K562 (cell line): ENCODE data around the gene SLC9A1. TPM values are rescaled to one million over a fixed set of nuclear protein-coding genes. Genes with fewer than 3 reads are reported as not detected.

ENCODE experiments used
- CEBPZ ChIP-seq: fragments of 150-350 bp; IDR thresholded peaks from 2 replicates; pipeline ENCODE4 v1.6.1; 2014; ENCODE audit warnings: low read depth, mild to moderate bottlenecking, low read length, borderline replicate concordance
- ELK1 ChIP-seq: sonication (generic); formaldehyde crosslinking; IDR thresholded peaks from 2 replicates; pipeline ENCODE4 v1.8.1; 2022; ENCODE audit warnings: missing genetic modification reagents
- FOXO4 ChIP-seq: fragments of 450-650 bp; formaldehyde crosslinking; IDR thresholded peaks from 2 replicates; pipeline ENCODE4 v1.4.0; 2020; ENCODE audit warnings: mild to moderate bottlenecking, moderate library complexity
- MAZ ChIP-seq, 2 experiments: fragments of 450-650 bp in 1 of 2; sonication (generic) in 1 of 2; formaldehyde crosslinking; IDR thresholded peaks in 1 of 2; conservative IDR thresholded peaks in 1 of 2; 2 replicates each; pipeline versions ENCODE4 v1.4.0 to v1.5.0; 2020; ENCODE audit warnings: mild to moderate bottlenecking in 1 of 2, missing genetic modification reagents in 1 of 2
- MNT ChIP-seq, 2 experiments: fragments of 450-650 bp; conservative IDR thresholded peaks; 2 replicates each; pipeline ENCODE4 v1.6.1; 2017; ENCODE audit warnings: mild to moderate bottlenecking in 2 of 2, moderate library complexity in 2 of 2
- MTA2 ChIP-seq: fragments of 450-650 bp; IDR thresholded peaks from 2 replicates; pipeline ENCODE4 v1.6.1; 2016; ENCODE audit warnings: low read depth
- PHF8 ChIP-seq: fragments of 200-600 bp; sonication (generic); IDR thresholded peaks from 2 replicates; pipeline ENCODE4 v1.6.1; 2012; ENCODE audit warnings: mixed run types, mild to moderate bottlenecking, inconsistent platforms, low read length, moderate library complexity, borderline replicate concordance
- SMARCA5 ChIP-seq: fragments of 450-650 bp; IDR thresholded peaks from 2 replicates; pipeline ENCODE4 v1.6.1; 2016
- TCFL5 ChIP-seq: fragments of 250-450 bp; sonication (Bioruptor Pico); conservative IDR thresholded peaks from 2 replicates; pipeline ENCODE4 v1.6.1; 2021; ENCODE audit warnings: mild to moderate bottlenecking, moderate library complexity, matching md5 sums
- YY1 ChIP-seq, 3 experiments: IDR thresholded peaks; 2 replicates each; pipeline ENCODE4 v1.6.1; 2011; ENCODE audit warnings: low read length in 2 of 3, mild to moderate bottlenecking in 2 of 3, moderate library complexity in 2 of 3, borderline replicate concordance in 1 of 3, control low read depth in 1 of 3, low read depth in 1 of 3; ENCODE audit not compliant: insufficient read depth in 3 of 3, insufficient replicate concordance in 2 of 3, control insufficient read depth in 1 of 3, insufficient read length in 1 of 3; ENCODE audit errors: extremely low read depth in 1 of 3
- ZBTB1 ChIP-seq: sonication (generic); formaldehyde crosslinking; IDR thresholded peaks from 2 replicates; pipeline ENCODE4 v1.8.1; 2023; ENCODE audit warnings: missing genetic modification reagents, low read depth, mild to moderate bottlenecking, borderline replicate concordance
- ZNF280A ChIP-seq: fragments of 450-650 bp; IDR thresholded peaks from 2 replicates; pipeline ENCODE4 v1.6.1; 2018; ENCODE audit warnings: mild to moderate bottlenecking, low read depth; ENCODE audit not compliant: partially characterized antibody
- ZNF707 ChIP-seq: fragments of 250-450 bp; sonication (Bioruptor Pico); conservative IDR thresholded peaks from 2 replicates; pipeline ENCODE4 v1.8.0; 2022; ENCODE audit warnings: inconsistent platforms, mild to moderate bottlenecking, moderate library complexity
- polyA plus RNA-seq, 8 experiments: library from polyadenylated mRNA; depleted of rRNA in 4 of 8; stranded (reverse) in 5 of 8; unstranded in 3 of 8; fragments of >200 nt; fragmentation: Nextera tagmentation in 2 of 8; fragmentation: Illumina TruSeq in 1 of 8; extraction: Ambion mirVana in 2 of 8; extraction: Trizol in 1 of 8; gene quantifications; 2 replicates each; pipeline versions ENCODE4 v1.2.1 to v1.2.3, GENCODE V29; 2011 to 2014; ENCODE audit warnings: inconsistent platforms in 1 of 8, missing spikeins in 1 of 8
- total RNA-seq, 7 experiments: library from RNA; depleted of rRNA in 6 of 7; stranded (reverse); fragments of >200 nt in 6 of 7; fragmentation: Illumina TruSeq in 2 of 7; extraction: Trizol in 2 of 7; gene quantifications; 2 replicates each; pipeline versions ENCODE4 v1.2.1 to v1.2.3, GENCODE V29; 2011 to 2021; ENCODE audit warnings: low replicate concordance in 1 of 7
- TF ChIP-seq, protein P1 (sequence below): fragments of 200-800 bp; sonication (Bioruptor generic); IDR thresholded peaks from 2 replicates; pipeline ENCODE4 v1.6.1; 2017; ENCODE audit warnings: missing genetic modification characterization, missing compliant biosample characterization

Gene SLC9A1
- total and polyA plus RNA-seq, 9 of the 15 experiments (the other 6 are each of a cell fraction or from before 2014, with no cell fraction given): 0.59 to 14.4 (median 2.0) TPM

DNA sequence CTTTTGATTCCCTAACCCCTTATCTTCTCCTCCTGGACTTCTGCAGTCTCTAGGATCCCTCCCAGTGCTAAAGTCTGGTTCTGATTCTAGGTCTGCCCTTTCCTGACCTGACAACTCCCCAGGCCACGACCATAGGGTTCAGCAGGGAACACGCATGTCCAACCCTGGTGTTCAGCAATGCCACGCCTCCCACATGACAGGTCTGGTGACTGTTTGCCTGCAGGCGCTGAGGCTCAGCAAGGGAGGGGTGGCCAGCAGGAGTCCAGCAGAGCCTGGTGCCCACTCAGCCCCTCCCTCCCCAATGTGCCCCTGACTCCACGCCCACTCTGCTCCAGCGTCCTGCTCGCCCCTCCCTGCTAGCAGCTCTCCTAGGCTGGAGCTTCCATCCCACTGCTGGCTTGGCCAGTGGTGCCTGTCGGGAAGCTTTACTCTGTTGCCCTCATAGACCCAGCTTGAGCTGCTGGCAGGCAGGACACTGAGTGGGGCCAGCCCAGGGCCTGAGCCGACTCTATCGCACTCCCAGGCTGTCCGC lies 17.3 kb downstream of the SLC9A1 start (continued):
- no peak for TF ChIP-seq SMARCA5
- TF ChIP-seq YY1 (IDR thresholded peaks at IDR 0.05; ENCODE audit: borderline replicate concordance in 1 of 3, control insufficient read depth in 1 of 3, extremely low read depth in 1 of 3, insufficient read depth in 3 of 3, insufficient read length in 1 of 3, insufficient replicate concordance in 2 of 3, low read depth in 1 of 3, low read length in 2 of 3): no peak
- TF ChIP-seq CEBPZ: no peak
- no peak for TF ChIP-seq TCFL5 (CRISPR knock-in tag)
- TF ChIP-seq ELK1 (CRISPR knock-in tag): no peak
- TF ChIP-seq ZNF280A: no peak
- TF ChIP-seq, protein P1, sequence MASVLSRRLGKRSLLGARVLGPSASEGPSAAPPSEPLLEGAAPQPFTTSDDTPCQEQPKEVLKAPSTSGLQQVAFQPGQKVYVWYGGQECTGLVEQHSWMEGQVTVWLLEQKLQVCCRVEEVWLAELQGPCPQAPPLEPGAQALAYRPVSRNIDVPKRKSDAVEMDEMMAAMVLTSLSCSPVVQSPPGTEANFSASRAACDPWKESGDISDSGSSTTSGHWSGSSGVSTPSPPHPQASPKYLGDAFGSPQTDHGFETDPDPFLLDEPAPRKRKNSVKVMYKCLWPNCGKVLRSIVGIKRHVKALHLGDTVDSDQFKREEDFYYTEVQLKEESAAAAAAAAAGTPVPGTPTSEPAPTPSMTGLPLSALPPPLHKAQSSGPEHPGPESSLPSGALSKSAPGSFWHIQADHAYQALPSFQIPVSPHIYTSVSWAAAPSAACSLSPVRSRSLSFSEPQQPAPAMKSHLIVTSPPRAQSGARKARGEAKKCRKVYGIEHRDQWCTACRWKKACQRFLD (CRISPR knock-in tag): peak; percentile 8; the same call in 1 of the 2 replicates
- TF ChIP-seq FOXO4 (CRISPR knock-in tag): no peak
- peak; percentile 45 to 70; a peak in 2 of 4 replicates for TF ChIP-seq MNT (conservative IDR thresholded peaks at IDR 0.05)
- TF ChIP-seq MAZ (CRISPR knock-in tag; conservative IDR thresholded peaks at IDR 0.05 in 1 of 2, IDR thresholded peaks at IDR 0.05 in 1 of 2): peak in 1 of 2 experiments; percentile 64; a peak in 2 of 4 replicates
- peak; percentile 41; the same call in 1 of the 2 replicates for TF ChIP-seq PHF8
- no peak for TF ChIP-seq ZBTB1 (CRISPR knock-in tag)
- TF ChIP-seq MTA2: 0 out of 2 replicates have a peak, but pooled peaks have one; percentile 17
- TF ChIP-seq ZNF707 (CRISPR knock-in tag): no peak
